HepG2 (cell line): Measurements from ENCODE around the gene GDI1. TPM values are rescaled to one million over a fixed set of nuclear protein-coding genes. Genes with fewer than 3 reads are reported as not detected.

Experiments
- CREB1 ChIP-seq, 2 experiments: fragments of 450-650 bp in 1 of 2; IDR thresholded peaks; 2 replicates each; pipeline ENCODE4 v1.6.1; 2016 to 2017; ENCODE audit warnings: control low read depth in 1 of 2, mild to moderate bottlenecking in 1 of 2, missing compliant biosample characterization in 1 of 2, missing genetic modification characterization in 1 of 2
- CREM ChIP-seq, 2 experiments: sonication (generic) in 1 of 2; formaldehyde crosslinking in 1 of 2; IDR thresholded peaks; 2 replicates each; pipeline versions ENCODE4 v1.4.0 to v1.6.1; 2016 to 2020; ENCODE audit warnings: antibody characterized with exemption in 1 of 2, mild to moderate bottlenecking in 1 of 2, missing genetic modification reagents in 1 of 2
- HNRNPLL ChIP-seq: fragments of 200-400 bp; formaldehyde crosslinking; IDR thresholded peaks from 2 replicates; pipeline ENCODE4 v1.6.1; 2017; ENCODE audit warnings: mild to moderate bottlenecking, low read depth, low read length; ENCODE audit not compliant: poor library complexity, severe bottlenecking
- KAT7 ChIP-seq: IDR thresholded peaks from 2 replicates; pipeline ENCODE4 v1.6.1; 2018; ENCODE audit warnings: borderline replicate concordance, missing compliant biosample characterization
- KAT8 ChIP-seq: IDR thresholded peaks from 2 replicates; pipeline ENCODE4 v1.6.1; 2016; ENCODE audit warnings: missing genetic modification reagents, missing compliant biosample characterization
- MEF2D ChIP-seq: sonication (generic); formaldehyde crosslinking; IDR thresholded peaks from 2 replicates; pipeline ENCODE4 v1.5.1; 2020; ENCODE audit warnings: mild to moderate bottlenecking, missing genetic modification reagents
- MYC ChIP-seq: sonication (generic); formaldehyde crosslinking; IDR thresholded peaks from 2 replicates; pipeline ENCODE4 v1.9.0; 2021; ENCODE audit warnings: missing genetic modification reagents, borderline replicate concordance
- SMAD1 ChIP-seq: sonication (generic); formaldehyde crosslinking; IDR thresholded peaks from 2 replicates; pipeline ENCODE4 v1.4.0; 2020; ENCODE audit warnings: missing genetic modification reagents, low read depth, mild to moderate bottlenecking, borderline replicate concordance
- SSRP1 ChIP-seq: IDR thresholded peaks from 2 replicates; pipeline ENCODE4 v1.6.1; 2016; ENCODE audit warnings: control low read depth
- TEAD2 ChIP-seq: sonication (generic); formaldehyde crosslinking; IDR thresholded peaks from 2 replicates; pipeline ENCODE4 v1.9.0; 2021; ENCODE audit warnings: missing genetic modification reagents
- ZNF121 ChIP-seq: sonication (generic); formaldehyde crosslinking; IDR thresholded peaks from 2 replicates; pipeline ENCODE4 v1.5.0; 2020; ENCODE audit warnings: mild to moderate bottlenecking, missing genetic modification reagents
- ZNF331 ChIP-seq: sonication (generic); formaldehyde crosslinking; IDR thresholded peaks from 2 replicates; pipeline ENCODE4 v1.4.0; 2020; ENCODE audit warnings: missing genetic modification reagents
- ZNF709 ChIP-seq: sonication (generic); formaldehyde crosslinking; IDR thresholded peaks from 2 replicates; pipeline ENCODE4 v1.5.0; 2020; ENCODE audit warnings: mild to moderate bottlenecking, missing genetic modification reagents
- ZNF792 ChIP-seq: IDR thresholded peaks from 2 replicates; pipeline ENCODE4 v1.6.1; 2016
- ZSCAN9 ChIP-seq: IDR thresholded peaks from 2 replicates; pipeline ENCODE4 v1.6.1; 2016; ENCODE audit warnings: borderline replicate concordance
- polyA plus RNA-seq, 8 experiments: library from polyadenylated mRNA; depleted of rRNA in 3 of 8; stranded (reverse) in 7 of 8; unstranded in 1 of 8; fragments of >200 nt; fragmentation: Illumina TruSeq in 4 of 8; extraction: Trizol in 4 of 8; gene quantifications; 2 replicates each; pipeline versions ENCODE4 v1.2.1 to v1.2.3, GENCODE V29; 2011 to 2016; ENCODE audit warnings: low read depth in 4 of 8, missing spikeins in 1 of 8, mixed read lengths in 1 of 8; ENCODE audit not compliant: insufficient read depth in 1 of 8
- total RNA-seq, 5 experiments: library from RNA; depleted of rRNA; stranded (reverse); fragments of >200 nt; fragmentation: Illumina TruSeq; extraction: Trizol; gene quantifications; 2 replicates each; pipeline ENCODE4 v1.2.3, GENCODE V29; 2016; ENCODE audit warnings: low read depth in 1 of 5
- TF ChIP-seq, protein P1 (sequence below): sonication (generic); formaldehyde crosslinking; IDR thresholded peaks from 2 replicates; pipeline ENCODE4 v1.8.1; 2023; ENCODE audit warnings: mild to moderate bottlenecking, inconsistent platforms, moderate library complexity, missing genetic modification reagents, borderline replicate concordance
- TF ChIP-seq, protein P2 (sequence below): sonication (generic); formaldehyde crosslinking; IDR thresholded peaks from 2 replicates; pipeline ENCODE4 v1.4.0; 2020; ENCODE audit warnings: missing genetic modification reagents
- TF ChIP-seq, protein P3 (sequence below): sonication (generic); formaldehyde crosslinking; IDR thresholded peaks from 2 replicates; pipeline ENCODE4 v1.4.0; 2020; ENCODE audit warnings: missing genetic modification reagents

Gene GDI1
- total and polyA plus RNA-seq, 2 of the 13 experiments (the other 11 are each of a cell fraction or from before 2014, with no cell fraction given): 17.4 to 105 TPM

DNA sequence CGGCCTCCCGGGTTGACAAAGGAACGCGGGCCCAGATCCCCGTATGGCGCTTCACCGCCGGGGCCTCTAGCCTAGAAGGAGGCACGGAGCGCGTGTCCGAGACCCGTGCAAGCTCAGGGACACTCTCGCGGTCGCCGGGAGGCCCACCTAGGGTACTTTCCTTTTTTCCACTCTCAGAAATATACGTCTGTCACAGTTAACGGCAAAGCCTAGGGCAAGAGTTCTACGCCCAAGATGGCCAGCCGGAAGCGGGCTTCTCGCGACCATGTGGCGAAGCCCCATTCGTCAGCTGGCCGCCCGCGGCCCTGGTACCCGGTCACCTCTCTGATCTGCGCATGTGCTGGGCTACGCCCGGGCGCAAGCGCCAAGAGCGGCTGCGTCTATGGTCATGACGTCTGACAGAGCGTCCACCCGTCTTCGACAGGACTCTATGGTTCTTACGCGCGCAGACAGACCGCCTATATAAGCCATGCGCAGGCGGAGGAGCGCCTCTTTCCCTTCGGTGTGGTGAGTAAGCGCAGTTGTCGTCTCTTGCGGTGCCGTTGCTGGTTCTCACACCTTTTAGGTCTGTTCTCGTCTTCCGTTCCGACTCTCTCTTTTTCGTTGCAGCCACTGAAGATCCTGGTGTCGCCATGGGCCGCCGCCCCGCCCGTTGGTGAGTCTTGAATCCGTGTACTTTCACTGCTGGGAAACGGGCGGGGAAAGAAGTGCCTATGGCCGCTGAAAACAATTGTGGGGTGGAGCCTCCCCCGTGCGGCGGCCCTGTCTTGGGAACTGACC lies 38.9 kb upstream of the GDI1 start, which contains the start of gene RPL10 (continued):
- peak; percentile 73 for TF ChIP-seq ZNF331
- TF ChIP-seq SMAD1 (CRISPR knock-in tag): 0 out of 2 replicates have a peak, but pooled peaks have one; percentile 10
- no peak; the same call in 1 of the 2 replicates for TF ChIP-seq ZNF792 (CRISPR knock-in tag)
- TF ChIP-seq ZSCAN9 (CRISPR knock-in tag): peak; percentile 87
- TF ChIP-seq, protein P1, sequence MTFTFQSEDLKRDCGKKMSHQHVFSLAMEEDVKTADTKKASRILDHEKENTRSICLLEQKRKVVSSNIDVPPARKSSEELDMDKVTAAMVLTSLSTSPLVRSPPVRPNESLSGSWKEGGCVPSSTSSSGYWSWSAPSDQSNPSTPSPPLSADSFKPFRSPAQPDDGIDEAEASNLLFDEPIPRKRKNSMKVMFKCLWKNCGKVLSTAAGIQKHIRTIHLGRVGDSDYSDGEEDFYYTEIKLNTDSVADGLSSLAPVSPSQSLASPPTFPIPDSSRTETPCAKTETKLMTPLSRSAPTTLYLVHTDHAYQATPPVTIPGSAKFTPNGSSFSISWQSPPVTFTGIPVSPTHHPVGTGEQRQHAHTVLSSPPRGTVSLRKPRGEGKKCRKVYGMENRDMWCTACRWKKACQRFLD: no peak
- TF ChIP-seq ZNF121 (CRISPR knock-in tag): 0 out of 2 replicates have a peak, but pooled peaks have one; percentile 5
- TF ChIP-seq CREM (IDR thresholded peaks at IDR 0.05): peak; percentile 80
- TF ChIP-seq CREM (CRISPR knock-in tag; IDR thresholded peaks at IDR 0.05): no peak
- peak; percentile 67; the same call in 1 of the 2 replicates for TF ChIP-seq SSRP1
- TF ChIP-seq, protein P2, sequence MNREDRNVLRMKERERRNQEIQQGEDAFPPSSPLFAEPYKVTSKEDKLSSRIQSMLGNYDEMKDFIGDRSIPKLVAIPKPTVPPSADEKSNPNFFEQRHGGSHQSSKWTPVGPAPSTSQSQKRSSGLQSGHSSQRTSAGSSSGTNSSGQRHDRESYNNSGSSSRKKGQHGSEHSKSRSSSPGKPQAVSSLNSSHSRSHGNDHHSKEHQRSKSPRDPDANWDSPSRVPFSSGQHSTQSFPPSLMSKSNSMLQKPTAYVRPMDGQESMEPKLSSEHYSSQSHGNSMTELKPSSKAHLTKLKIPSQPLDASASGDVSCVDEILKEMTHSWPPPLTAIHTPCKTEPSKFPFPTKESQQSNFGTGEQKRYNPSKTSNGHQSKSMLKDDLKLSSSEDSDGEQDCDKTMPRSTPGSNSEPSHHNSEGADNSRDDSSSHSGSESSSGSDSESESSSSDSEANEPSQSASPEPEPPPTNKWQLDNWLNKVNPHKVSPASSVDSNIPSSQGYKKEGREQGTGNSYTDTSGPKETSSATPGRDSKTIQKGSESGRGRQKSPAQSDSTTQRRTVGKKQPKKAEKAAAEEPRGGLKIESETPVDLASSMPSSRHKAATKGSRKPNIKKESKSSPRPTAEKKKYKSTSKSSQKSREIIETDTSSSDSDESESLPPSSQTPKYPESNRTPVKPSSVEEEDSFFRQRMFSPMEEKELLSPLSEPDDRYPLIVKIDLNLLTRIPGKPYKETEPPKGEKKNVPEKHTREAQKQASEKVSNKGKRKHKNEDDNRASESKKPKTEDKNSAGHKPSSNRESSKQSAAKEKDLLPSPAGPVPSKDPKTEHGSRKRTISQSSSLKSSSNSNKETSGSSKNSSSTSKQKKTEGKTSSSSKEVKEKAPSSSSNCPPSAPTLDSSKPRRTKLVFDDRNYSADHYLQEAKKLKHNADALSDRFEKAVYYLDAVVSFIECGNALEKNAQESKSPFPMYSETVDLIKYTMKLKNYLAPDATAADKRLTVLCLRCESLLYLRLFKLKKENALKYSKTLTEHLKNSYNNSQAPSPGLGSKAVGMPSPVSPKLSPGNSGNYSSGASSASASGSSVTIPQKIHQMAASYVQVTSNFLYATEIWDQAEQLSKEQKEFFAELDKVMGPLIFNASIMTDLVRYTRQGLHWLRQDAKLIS (CRISPR knock-in tag): peak; percentile 38; the same call in 1 of the 2 replicates
- TF ChIP-seq KAT8 (CRISPR knock-in tag): peak; percentile 24; the same call in 1 of the 2 replicates
- peak; percentile 28; the same call in 1 of the 2 replicates for TF ChIP-seq MEF2D
- peak; percentile 70 for TF ChIP-seq HNRNPLL
- TF ChIP-seq TEAD2 (CRISPR knock-in tag): 0 out of 2 replicates have a peak, but pooled peaks have one; percentile 28
- TF ChIP-seq ZNF709 (CRISPR knock-in tag): 0 out of 2 replicates have a peak, but pooled peaks have one; percentile 9
- TF ChIP-seq, protein P3, sequence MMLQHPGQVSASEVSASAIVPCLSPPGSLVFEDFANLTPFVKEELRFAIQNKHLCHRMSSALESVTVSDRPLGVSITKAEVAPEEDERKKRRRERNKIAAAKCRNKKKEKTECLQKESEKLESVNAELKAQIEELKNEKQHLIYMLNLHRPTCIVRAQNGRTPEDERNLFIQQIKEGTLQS (CRISPR knock-in tag): no peak
- 0 out of 2 replicates have a peak, but pooled peaks have one; percentile 70 for TF ChIP-seq KAT7 (CRISPR knock-in tag)
- peak; percentile 86 for TF ChIP-seq CREB1 (IDR thresholded peaks at IDR 0.05)
- peak; percentile 90 for TF ChIP-seq CREB1 (CRISPR knock-in tag; IDR thresholded peaks at IDR 0.05)
- TF ChIP-seq MYC: peak; percentile 90
